GM10266 (cell line): Measurements from ENCODE around the gene CEP63.

Source experiments
- DNase-seq: peaks from one replicate; pipeline ENCODE4 v3.0.0; 2012; ENCODE audit errors: extremely low spot score
- TF ChIP-seq, protein P1 (sequence below): IDR thresholded peaks from 2 replicates; pipeline ENCODE4 v1.5.1; 2012; ENCODE audit warnings: mild to moderate bottlenecking, low read depth; ENCODE audit not compliant: control insufficient read depth, insufficient read depth; ENCODE audit errors: missing control alignments

CEP63 gene

GRCh38 chr3:134615743-134616142, 129.9 kb downstream of the CEP63 start:
- TF ChIP-seq, protein P1, sequence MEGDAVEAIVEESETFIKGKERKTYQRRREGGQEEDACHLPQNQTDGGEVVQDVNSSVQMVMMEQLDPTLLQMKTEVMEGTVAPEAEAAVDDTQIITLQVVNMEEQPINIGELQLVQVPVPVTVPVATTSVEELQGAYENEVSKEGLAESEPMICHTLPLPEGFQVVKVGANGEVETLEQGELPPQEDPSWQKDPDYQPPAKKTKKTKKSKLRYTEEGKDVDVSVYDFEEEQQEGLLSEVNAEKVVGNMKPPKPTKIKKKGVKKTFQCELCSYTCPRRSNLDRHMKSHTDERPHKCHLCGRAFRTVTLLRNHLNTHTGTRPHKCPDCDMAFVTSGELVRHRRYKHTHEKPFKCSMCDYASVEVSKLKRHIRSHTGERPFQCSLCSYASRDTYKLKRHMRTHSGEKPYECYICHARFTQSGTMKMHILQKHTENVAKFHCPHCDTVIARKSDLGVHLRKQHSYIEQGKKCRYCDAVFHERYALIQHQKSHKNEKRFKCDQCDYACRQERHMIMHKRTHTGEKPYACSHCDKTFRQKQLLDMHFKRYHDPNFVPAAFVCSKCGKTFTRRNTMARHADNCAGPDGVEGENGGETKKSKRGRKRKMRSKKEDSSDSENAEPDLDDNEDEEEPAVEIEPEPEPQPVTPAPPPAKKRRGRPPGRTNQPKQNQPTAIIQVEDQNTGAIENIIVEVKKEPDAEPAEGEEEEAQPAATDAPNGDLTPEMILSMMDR, result no peak
- DNase-seq, result no peak

- DNase-seq, result no peak
- TF ChIP-seq, protein P1, result no peak
These were observed 132.0 kb downstream of the CEP63 start for GRCh38 chr3:134617608-134618477.

DNA sequence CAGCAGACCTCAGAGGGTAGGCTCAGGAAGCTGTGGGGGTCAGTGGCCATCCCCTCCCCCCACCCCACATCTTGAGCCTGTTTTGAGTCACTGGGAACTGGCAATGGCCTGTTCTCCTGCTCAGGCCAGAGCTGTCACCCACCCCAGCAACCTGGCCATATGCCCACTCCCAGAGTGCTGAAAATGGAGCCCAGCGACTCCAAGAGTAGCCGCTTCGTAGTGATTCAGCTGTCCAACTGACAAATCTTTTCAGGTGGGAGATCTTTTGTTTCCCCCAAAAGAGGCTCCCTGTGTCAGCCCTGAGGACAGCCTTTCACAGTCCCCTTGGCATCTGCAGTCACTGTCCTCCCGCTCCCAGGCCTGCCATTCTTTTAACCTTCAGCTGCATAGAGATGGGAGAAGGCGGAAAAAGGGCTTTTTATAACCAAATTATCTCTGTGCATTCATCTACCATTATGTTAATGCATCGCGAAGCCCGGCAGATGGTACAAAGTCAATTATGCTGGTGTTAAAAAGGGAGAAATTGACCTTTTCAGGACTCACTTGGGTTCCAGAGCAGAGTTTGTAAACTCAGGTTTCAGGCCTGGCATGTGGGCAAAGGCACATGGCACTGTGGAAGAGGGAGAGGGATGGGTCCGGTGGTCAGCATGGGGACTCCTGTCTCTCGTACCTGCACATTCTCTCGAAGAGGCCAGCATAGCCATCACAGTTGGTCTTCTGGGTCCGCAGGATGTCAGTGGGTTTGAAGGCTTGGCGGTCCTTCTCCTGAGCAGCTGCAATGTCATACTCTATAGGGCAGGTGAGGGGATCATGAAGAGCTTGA, 132.8 kb downstream of the CEP63 start:
- TF ChIP-seq, protein P1, result no peak
- no peak for DNase-seq

- DNase-seq, result no peak
- TF ChIP-seq, protein P1, result no peak
These were observed 133.4 kb downstream of the CEP63 start for GRCh38 chr3:134619301-134619615.

- DNase-seq, result no peak
- TF ChIP-seq, protein P1, result no peak
These were observed 134.1 kb downstream of the CEP63 start for GRCh38 chr3:134619884-134620445.

GRCh38 chr3:134620476-134621115, 134.7 kb downstream of the CEP63 start:
- no peak for DNase-seq
- TF ChIP-seq, protein P1, result no peak
